ENCODE results near the gene MCOLN3. TPM values are rescaled to one million over a fixed set of nuclear protein-coding genes. Genes with fewer than 3 reads are reported as not detected.
"Not testable (repeated sequence)": the region's sequence is repeated elsewhere in the genome, so short reads cannot be mapped to it uniquely, and the experiment has no call there.

The MCOLN3 gene
- total RNA-seq, 2 experiments from 2014 or later, result 1.6 TPM

DNA sequence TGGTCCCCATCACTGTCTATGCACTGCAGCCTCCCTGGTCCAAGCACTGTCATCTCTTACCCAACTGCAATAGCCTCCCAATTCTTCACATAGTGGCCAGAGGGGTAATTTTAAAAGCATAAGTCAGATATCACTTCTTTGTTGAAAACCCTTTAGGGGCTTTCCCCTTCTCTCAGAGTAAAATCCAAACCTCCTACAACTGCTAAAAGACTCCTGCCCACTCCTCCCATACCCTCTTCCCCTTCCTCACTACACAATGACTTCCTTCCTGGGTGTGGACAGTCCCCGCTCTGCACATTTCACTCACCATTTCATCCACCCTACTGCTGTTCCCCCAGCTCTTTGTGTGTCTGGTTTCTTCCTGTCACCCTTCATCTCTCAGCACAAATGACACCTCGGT lies 59.7 kb downstream of the MCOLN3 start:
- H3K4me3 Mint-ChIP-seq, result peak overlapping the region; percentile 3
- H3K9me3 Mint-ChIP-seq (ENCODE audit: insufficient read depth), result no peaks in the 10 kb centered on the region
- peaks cover 2% of the 10 kb centered on the region for H3K27me3 Mint-ChIP-seq (ENCODE audit: low read depth)
- CTCF ChIA-PET, result interaction anchor here (1.9 kb wide), 1 partner anchor 44 kb away, joined by 4 read pairs; no protein-coding TSS in a partner anchor
- ATAC-seq (peak; percentile 76), DNase-seq (no peak)
- peaks cover 15% of the 10 kb centered on the region for H3K36me3 Mint-ChIP-seq (ENCODE audit: low read depth)
- POLR2A ChIA-PET, result interaction anchor here (0.6 kb wide), 1 partner anchor 557 kb away, joined by 3 read pairs; no protein-coding TSS in a partner anchor
- H3K4me1 Mint-ChIP-seq (ENCODE audit: low read depth), result peaks cover 29% of the 10 kb centered on the region
- H3K27ac Mint-ChIP-seq, result peak overlapping the region; percentile 68

- H3K4me3 Mint-ChIP-seq; H3K27me3 Mint-ChIP-seq (ENCODE audit: low read depth); H3K9me3 Mint-ChIP-seq (ENCODE audit: insufficient read depth); CTCF ChIA-PET; ATAC-seq; DNase-seq; H3K27ac Mint-ChIP-seq; POLR2A ChIA-PET: not testable (repeated sequence)
- peaks cover 18% of the 10 kb centered on the region for H3K36me3 Mint-ChIP-seq (ENCODE audit: low read depth)
- peaks cover 17% of the 10 kb centered on the region for H3K4me1 Mint-ChIP-seq (ENCODE audit: low read depth)
Observed at GRCh38 chr1:84986561-84986960, 61.7 kb downstream of the MCOLN3 start.

DNA sequence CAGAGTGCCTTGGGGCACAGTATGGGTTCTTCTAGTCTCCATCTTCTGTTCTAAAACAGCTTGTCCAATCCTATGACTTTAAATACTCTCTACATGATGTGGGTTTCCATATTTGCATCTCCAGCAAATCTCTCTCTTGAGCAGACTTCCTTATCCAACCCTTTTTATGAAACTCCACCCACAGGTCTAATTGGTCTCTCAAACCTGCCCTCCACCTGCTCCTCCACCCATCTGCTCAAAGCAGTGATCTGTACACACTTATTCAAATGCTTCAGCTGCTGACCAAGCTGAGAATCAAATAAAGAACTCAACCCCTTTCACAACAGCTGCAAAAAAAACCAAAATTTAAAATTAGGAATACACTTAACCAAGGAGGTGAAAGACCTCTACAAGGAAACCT lies 62.9 kb downstream of the MCOLN3 start:
- ChIA-PET POLR2A (no interaction called here), CTCF (no interaction called here)
- Mint-ChIP-seq H3K27ac (no peak overlapping the region), H3K4me3 (no peak overlapping the region), H3K4me1 (ENCODE audit: low read depth) (peaks cover 13% of the 10 kb centered on the region), H3K9me3 (ENCODE audit: insufficient read depth) (no peaks in the 10 kb centered on the region), H3K27me3 (ENCODE audit: low read depth) (peaks cover 4% of the 10 kb centered on the region), H3K36me3 (ENCODE audit: low read depth) (peaks cover 22% of the 10 kb centered on the region)
- ATAC-seq, result no peak
- DNase-seq, result no peak

- H3K36me3 Mint-ChIP-seq (ENCODE audit: low read depth), result peaks cover 27% of the 10 kb centered on the region
- ATAC-seq (no peak), DNase-seq (no peak)
- CTCF ChIA-PET, result interaction anchor here (1.1 to 1.2 kb wide), 4 partner anchors 12 to 45 kb away, joined by 3 to 5 read pairs (median 3); no protein-coding TSS in a partner anchor
- POLR2A ChIA-PET, result no interaction called here
- peaks cover 8% of the 10 kb centered on the region for H3K4me1 Mint-ChIP-seq (ENCODE audit: low read depth)
- no peak overlapping the region for H3K4me3 Mint-ChIP-seq
- peaks cover 4% of the 10 kb centered on the region for H3K9me3 Mint-ChIP-seq (ENCODE audit: insufficient read depth)
- H3K27ac Mint-ChIP-seq, result no peak overlapping the region
- peaks cover 10% of the 10 kb centered on the region for H3K27me3 Mint-ChIP-seq (ENCODE audit: low read depth)
Observed at GRCh38 chr1:84982395-84982794, 65.9 kb downstream of the MCOLN3 start.

DNA sequence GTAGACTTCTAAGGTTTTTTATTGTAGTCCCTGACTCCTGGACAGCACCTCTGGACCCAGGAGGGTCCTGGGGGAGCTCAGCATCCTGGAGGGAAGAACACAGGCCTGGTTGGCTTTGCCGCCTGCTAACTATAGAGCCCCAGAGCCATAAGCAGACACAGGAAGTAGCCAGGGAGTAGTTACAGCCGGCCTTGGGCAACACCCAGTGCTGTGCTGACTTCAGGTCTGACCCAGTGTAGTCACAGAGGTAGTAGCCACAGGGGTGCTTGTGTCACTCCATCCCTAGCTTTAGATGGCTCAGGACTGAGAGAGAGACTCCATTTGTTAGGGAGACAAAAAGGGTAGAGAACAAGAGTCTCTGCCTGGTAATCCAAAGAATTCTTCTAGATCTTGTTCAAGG lies 73.3 kb downstream of the MCOLN3 start:
- peaks cover 49% of the 10 kb centered on the region for H3K4me1 Mint-ChIP-seq (ENCODE audit: low read depth)
- POLR2A ChIA-PET, result no interaction called here

GRCh38 chr1:84973498-84974334 lies 74.6 kb downstream of the MCOLN3 start:
- no peak for ATAC-seq
- H3K4me1 Mint-ChIP-seq (ENCODE audit: low read depth), result peaks cover 55% of the 10 kb centered on the region
- H3K27me3 Mint-ChIP-seq (ENCODE audit: low read depth), result peaks cover 2% of the 10 kb centered on the region
- ChIA-PET POLR2A (interaction anchor here (1.3 kb wide), 2 partner anchors 15 to 22 kb away, joined by 3 read pairs; no protein-coding TSS in a partner anchor), CTCF (interaction anchor here (1.4 to 2.9 kb wide), 4 partner anchors 15 to 281 kb away, joined by 3 to 31 read pairs (median 10); no protein-coding TSS in a partner anchor)
- DNase-seq, result no peak
- peaks cover 15% of the 10 kb centered on the region for H3K36me3 Mint-ChIP-seq (ENCODE audit: low read depth)
- H3K27ac Mint-ChIP-seq, result peak overlapping the region; percentile 56
- peaks cover 4% of the 10 kb centered on the region for H3K9me3 Mint-ChIP-seq (ENCODE audit: insufficient read depth)
- no peak overlapping the region for H3K4me3 Mint-ChIP-seq

More for the DNA sequence above, 73.3 kb downstream of the MCOLN3 start:
- no peak overlapping the region for H3K4me3 Mint-ChIP-seq
- ATAC-seq, result no peak
- H3K36me3 Mint-ChIP-seq (ENCODE audit: low read depth), result peaks cover 13% of the 10 kb centered on the region
- CTCF ChIA-PET, result interaction anchor here (0.8 to 2.7 kb wide), 4 partner anchors 14 to 280 kb away, joined by 3 to 15 read pairs (median 5); no protein-coding TSS in a partner anchor
- no peak for DNase-seq
- H3K27me3 Mint-ChIP-seq (ENCODE audit: low read depth), result peaks cover 5% of the 10 kb centered on the region
- H3K9me3 Mint-ChIP-seq (ENCODE audit: insufficient read depth), result peaks cover 4% of the 10 kb centered on the region
- H3K27ac Mint-ChIP-seq, result peak overlapping the region; percentile 62

DNA sequence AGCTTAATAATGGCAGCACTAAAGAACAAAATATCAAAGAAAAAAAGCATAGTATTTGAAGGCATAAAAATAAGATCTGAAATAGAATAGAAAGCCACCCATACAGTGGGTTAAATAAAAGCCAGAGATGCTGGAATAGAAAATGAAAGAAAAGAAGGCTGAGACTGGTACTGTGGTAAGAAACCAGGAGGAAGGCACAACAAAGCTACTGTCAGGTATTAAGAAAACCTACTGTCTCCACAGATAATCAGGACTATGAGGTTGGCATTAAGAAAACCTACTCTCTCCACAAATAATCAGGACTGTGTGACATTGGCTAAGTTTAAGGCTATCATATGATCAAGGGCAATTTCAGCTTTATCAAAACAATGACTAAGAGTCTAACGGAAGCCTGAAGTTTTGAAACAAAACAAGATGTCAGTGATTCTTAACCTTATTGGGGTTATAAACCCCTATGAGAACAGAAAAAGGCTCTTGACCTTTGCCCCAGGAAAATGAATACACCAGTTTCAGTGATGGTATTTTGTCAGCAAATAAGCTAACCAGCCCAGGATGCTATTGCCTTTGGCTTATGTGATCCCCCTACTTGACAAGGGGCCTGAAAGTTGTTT lies 75.8 kb downstream of the MCOLN3 start:
- ChIA-PET POLR2A (interaction anchor here (1.1 to 1.3 kb wide), 4 partner anchors 13 to 282 kb away, joined by 3 read pairs; no protein-coding TSS in a partner anchor), CTCF (interaction anchor here (0.8 to 2.9 kb wide), 8 partner anchors 9 to 190 kb away, joined by 3 to 31 read pairs (median 6); partner anchors contain the start of gene MCOLN2)
- Mint-ChIP-seq H3K27ac (peak overlapping the region; percentile 85), H3K27me3 (ENCODE audit: low read depth) (no peaks in the 10 kb centered on the region), H3K4me1 (ENCODE audit: low read depth) (peaks cover 57% of the 10 kb centered on the region), H3K4me3 (peak overlapping the region; percentile 42), H3K9me3 (ENCODE audit: insufficient read depth) (no peaks in the 10 kb centered on the region), H3K36me3 (ENCODE audit: low read depth) (peaks cover 18% of the 10 kb centered on the region)
- ATAC-seq, result peak; percentile 72
- DNase-seq, result no peak

DNA sequence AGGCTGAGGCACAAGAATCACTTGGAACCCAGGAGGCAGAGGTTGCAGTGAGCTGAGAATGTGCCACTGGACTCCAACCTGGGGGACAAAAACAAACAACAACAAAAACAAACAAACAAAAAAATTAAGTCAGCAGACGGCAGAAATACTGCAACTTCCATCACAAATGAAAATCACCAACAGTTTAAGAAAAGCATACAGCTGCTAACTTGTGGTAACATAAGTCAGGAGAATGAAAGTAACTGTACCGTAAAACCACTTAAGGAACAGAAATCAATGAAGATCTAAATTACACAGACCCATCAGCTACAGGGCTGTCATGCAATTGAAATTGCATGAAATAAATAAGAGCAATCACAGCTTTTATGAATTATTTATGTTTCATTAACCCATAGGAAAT lies 76.3 kb downstream of the MCOLN3 start:
- DNase-seq (no peak), ATAC-seq (no peak)
- Mint-ChIP-seq H3K4me1 (ENCODE audit: low read depth) (peaks cover 57% of the 10 kb centered on the region), H3K27ac (peak overlapping the region; percentile 85), H3K36me3 (ENCODE audit: low read depth) (peaks cover 17% of the 10 kb centered on the region), H3K27me3 (ENCODE audit: low read depth) (no peaks in the 10 kb centered on the region), H3K9me3 (ENCODE audit: insufficient read depth) (no peaks in the 10 kb centered on the region), H3K4me3 (peak overlapping the region; percentile 42)
- POLR2A ChIA-PET, result interaction anchor here (1.1 to 1.3 kb wide), 3 partner anchors 12 to 283 kb away, joined by 3 read pairs; no protein-coding TSS in a partner anchor
- CTCF ChIA-PET, result interaction anchor here (0.8 to 2.9 kb wide), 7 partner anchors 9 to 190 kb away, joined by 3 to 31 read pairs (median 6); partner anchors contain the start of gene MCOLN2

DNA sequence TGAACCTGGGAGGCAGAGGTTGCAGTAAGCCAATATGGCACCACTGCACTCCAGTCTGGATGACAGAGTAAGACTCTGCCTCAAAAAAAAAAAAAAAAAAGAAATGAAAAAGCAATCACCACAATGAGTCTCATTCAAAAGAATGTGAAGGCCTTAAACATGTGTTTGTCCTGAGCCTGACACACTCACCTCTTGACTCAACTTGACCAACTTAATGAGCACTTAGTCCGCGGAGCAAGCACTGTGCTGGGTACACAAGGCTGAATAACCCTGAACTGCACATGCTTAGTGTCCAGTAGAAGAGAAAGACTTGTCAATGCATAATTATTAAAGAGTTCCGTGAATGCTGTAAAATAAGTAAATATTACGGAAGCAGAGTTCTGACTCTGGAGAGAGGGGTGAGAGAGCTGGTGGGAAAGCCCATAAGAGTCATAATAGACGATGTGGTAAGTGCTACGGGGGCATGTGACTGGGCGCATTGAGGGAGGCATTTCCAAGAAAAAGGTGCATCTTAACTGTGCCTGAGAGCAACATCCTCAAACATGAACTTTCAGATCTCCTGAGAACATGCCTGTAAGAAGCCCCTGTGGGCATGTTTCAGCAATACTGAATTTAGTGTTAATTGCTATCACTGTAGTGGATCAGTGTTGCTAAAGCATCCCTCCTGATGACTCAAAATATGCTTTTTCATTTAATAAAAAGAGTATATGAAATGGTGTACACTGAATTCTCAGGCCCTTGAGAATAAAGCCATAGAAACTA lies 78.6 kb downstream of the MCOLN3 start:
- DNase-seq (peak; percentile 38), ATAC-seq (peak; percentile 41)
- Mint-ChIP-seq H3K36me3 (ENCODE audit: low read depth) (peaks cover 16% of the 10 kb centered on the region), H3K27ac (no peak overlapping the region), H3K9me3 (ENCODE audit: insufficient read depth) (no peaks in the 10 kb centered on the region), H3K4me3 (no peak overlapping the region), H3K4me1 (ENCODE audit: low read depth) (peaks cover 49% of the 10 kb centered on the region), H3K27me3 (ENCODE audit: low read depth) (no peaks in the 10 kb centered on the region)
- ChIA-PET CTCF (no interaction called here), POLR2A (no interaction called here)

DNA sequence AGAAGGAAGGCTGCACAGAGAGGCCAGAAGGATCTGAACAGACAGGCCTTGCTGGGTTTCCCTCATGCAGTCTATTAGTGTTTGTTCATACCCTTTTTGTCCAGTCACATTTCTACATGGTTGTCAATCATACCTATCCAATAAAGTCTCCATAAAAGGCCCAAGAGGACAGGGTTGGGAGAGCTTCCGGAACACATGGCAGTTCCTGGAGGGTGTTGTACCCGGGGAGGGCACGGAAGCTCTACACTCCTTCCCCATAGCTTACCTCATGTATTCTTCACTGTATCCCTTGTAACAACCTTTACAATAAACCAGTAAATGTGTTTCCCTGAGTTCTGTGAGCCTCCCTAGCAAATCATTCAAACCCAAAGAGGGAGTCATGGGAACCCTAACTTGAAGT lies 79.4 kb downstream of the MCOLN3 start:
- H3K27ac Mint-ChIP-seq, result no peak overlapping the region
- POLR2A ChIA-PET, result no interaction called here
- H3K9me3 Mint-ChIP-seq (ENCODE audit: insufficient read depth), result no peaks in the 10 kb centered on the region
- H3K4me3 Mint-ChIP-seq, result no peak overlapping the region
- H3K27me3 Mint-ChIP-seq (ENCODE audit: low read depth), result no peaks in the 10 kb centered on the region
- peaks cover 16% of the 10 kb centered on the region for H3K36me3 Mint-ChIP-seq (ENCODE audit: low read depth)
- CTCF ChIA-PET, result no interaction called here
- DNase-seq, result no peak
- ATAC-seq, result no peak
- H3K4me1 Mint-ChIP-seq (ENCODE audit: low read depth), result peaks cover 44% of the 10 kb centered on the region

DNA sequence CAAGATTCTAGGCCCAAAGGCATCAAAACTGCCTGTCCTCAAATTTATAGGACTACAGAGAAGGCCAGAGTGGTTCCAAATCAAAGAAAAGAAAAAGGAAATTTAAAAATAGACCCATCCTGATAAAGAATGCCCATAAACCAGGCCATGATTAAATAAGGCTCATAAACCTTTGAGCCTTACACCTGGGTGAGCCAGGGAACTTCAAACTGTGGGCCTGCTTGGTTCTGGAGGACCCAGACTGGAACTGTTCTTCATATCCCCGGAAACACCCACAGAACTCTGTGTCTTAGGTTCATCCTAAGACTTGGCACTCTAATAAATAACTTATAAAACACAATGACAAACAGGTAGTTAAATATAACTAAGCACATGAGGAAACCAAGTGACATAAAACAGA lies 80.2 kb downstream of the MCOLN3 start:
- Mint-ChIP-seq H3K27me3 (ENCODE audit: low read depth) (no peaks in the 10 kb centered on the region), H3K4me3 (no peak overlapping the region), H3K36me3 (ENCODE audit: low read depth) (peaks cover 22% of the 10 kb centered on the region), H3K27ac (no peak overlapping the region), H3K9me3 (ENCODE audit: insufficient read depth) (no peaks in the 10 kb centered on the region), H3K4me1 (ENCODE audit: low read depth) (peaks cover 36% of the 10 kb centered on the region)
- DNase-seq (no peak), ATAC-seq (no peak)
- ChIA-PET POLR2A (no interaction called here), CTCF (no interaction called here)
